HG03039 (cell line): ENCODE measurements around the gene ATP2A1.

Source experiments
- ATAC-seq: cut with Tn5 transposase; IDR thresholded peaks from one replicate; pipeline ENCODE4 v1.9.1; 2021; ENCODE audit warnings: mild to moderate bottlenecking, moderate library complexity; ENCODE audit not compliant: unreplicated experiment

Gene ATP2A1

DNA sequence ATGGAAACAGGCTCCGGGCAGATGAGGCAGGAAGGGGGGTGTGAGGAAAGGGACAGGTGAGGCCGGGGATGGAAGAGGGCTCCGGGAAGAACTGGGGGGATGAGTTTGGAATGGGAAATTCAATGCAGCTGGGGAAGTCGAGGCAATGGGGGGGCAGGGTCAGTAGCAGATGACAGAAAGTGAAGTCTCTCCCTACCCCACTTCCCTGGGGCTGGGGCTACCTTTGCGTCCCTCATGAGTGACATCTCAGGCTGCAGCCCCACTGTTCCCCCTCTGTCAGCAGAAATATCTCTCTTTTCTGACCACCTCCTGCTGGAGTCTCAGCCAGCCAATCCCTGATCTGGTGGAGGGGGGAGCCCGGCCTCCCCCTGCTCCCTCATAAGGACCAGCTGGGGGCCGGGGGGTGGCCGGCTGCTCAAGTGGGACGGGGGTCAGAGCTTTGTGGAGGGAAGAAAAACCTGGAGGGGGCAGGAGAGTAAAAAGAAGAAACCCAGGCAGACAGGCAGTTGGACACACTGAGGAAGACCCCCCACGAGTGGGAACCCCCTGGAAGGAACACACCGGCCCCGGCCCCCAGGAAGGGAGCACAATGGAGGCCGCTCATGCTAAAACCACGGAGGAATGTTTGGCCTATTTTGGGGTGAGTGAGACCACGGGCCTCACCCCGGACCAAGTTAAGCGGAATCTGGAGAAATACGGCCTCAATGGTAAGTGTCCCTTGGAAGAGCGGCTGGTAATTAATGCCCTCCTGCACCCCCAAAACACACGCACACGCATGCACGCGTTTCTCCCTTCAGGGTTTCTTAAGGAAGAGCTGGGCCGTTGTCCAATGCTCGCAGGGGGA lies at the start of gene ATP2A1:
Gene ATP2A1, plus strand, starts transcription at position 406 of the 844 bp plus-strand sequence. Its CDS starts 184 bp downstream, at position 590.
- ATAC-seq, result no peak

DNA sequence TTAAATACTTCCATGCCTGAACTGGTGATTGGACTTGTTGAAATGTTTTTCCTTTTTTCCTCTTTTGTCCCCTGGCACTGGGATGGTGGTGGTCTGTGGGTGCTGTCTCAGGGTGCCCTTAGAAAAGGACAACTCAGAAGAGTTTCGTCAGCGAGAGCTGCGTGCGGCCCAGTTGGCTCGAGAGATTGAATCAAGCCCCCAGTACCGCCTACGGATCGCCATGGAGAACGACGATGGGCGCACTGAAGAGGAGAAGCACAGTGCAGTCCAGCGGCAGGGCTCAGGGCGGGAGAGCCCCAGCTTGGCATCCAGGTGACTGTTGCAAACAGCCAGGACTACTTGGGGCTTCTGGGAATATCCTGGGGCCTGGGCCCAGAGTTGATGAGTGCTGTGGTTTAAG lies 48.5 kb upstream of the ATP2A1 start:
- no peak for ATAC-seq

DNA sequence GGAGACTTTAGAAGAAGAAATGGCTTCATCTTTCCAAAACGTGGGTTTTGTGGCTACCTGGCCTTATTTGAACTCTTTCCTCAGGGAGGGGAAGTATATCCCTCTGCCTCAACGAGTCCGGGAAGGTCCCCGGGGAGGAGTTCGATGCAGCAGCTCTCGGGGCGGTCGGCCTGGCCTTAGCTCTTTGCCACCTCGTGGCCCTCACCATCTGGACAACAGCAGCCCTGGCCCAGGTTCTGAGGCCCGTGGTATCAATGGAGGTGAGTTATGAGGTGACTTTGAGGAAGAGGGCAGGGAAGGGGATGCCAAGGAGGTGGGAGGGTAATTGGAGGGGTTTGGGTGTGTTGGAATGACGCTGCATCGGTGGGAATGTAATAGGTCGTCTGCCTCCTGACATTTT lies 47.8 kb upstream of the ATP2A1 start:
- ATAC-seq, result no peak

DNA sequence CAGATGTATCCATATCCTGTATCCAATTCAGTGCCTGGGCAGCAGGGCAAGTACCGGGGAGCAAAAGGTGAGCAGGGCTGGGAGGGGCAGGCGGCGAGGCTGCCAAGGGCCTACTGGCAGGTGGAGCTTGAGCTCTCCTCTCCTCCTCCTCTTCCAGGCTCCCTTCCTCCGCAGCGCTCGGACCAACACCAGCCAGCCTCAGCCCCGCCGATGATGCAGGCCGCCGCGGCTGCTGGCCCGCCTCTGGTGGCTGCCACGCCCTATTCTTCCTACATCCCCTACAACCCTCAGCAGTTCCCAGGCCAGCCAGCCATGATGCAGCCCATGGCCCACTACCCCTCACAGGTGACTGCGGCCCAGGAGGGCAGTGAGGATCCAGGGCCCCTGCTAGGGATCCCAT lies 43.9 kb upstream of the ATP2A1 start:
- ATAC-seq, result no peak

DNA sequence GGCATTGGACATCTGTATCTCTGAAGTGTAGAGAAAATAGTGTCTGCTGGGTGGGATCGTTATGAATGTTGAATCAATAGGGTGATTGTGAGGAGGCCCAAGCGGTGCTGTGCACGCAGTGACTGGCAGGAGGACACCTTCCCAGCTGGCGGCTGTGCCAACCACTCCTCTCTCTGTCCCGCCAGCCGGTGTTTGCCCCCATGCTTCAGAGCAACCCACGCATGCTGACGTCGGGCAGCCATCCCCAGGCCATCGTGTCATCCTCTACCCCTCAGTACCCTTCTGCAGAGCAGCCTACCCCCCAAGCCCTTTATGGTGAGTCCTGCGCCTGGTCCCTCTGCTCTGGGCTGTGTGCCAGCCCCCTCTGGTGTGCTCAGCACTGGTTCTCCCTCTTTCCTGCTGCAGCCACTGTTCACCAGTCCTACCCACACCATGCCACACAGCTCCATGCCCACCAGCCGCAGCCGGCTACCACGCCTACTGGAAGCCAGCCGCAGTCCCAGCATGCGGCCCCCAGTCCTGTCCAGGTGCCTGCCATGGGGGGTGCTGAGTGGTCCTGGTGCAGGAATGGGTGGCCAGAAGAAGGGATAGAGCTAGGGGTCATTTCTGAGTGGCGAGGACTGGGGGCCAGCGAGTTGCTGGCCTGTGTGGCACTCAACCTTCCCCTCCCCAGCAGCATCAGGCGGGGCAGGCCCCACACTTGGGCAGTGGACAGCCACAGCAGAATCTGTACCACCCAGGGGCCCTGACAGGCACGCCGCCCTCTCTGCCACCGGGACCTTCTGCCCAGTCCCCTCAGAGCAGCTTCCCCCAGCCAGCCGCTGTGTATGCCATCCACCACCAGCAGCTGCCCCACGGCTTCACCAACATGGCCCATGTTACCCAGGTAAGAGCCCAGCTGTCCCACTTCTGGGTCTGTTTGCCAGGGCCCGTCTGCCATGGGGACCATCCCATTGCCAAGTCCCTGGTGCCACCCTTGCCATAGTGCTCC lies 43.1 kb upstream of the ATP2A1 start:
- no peak for ATAC-seq

DNA sequence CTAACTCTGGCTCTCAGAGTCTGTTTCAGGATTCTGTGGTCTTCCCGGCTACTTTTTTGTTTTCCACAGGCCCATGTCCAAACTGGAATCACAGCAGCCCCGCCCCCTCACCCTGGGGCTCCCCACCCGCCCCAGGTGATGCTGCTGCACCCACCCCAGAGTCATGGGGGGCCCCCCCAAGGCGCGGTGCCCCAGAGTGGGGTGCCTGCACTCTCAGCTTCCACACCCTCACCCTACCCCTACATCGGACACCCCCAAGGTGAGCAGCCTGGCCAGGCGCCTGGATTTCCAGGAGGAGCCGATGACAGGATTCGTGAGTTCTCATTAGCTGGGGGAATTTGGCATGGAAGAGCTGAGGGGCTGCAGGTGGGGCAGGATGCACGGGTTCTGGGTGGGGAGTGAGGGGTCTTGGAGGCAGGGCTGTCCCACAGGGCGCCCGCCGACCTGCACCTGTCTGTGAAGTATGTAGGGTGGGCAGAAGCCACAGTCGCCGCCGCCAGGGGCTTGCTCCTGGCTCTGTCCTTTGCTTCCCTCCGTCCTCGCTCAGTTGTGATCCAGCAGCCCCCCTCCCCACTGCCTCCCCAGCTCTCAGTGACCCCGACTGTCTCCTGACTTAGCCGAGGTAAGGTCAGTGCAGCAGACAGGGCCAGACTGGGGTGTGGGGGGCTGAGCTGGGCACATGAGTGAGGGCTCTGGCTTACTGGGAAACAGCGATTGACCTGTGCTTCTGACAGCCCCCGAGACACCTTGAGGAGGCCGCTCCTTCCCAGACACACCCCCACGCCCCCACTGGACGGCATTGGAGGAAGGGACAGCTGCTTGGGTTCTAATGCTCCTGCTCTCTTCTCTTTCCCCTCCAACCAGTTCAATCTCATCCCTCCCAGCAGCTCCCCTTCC lies 42.2 kb upstream of the ATP2A1 start:
- no peak for ATAC-seq

DNA sequence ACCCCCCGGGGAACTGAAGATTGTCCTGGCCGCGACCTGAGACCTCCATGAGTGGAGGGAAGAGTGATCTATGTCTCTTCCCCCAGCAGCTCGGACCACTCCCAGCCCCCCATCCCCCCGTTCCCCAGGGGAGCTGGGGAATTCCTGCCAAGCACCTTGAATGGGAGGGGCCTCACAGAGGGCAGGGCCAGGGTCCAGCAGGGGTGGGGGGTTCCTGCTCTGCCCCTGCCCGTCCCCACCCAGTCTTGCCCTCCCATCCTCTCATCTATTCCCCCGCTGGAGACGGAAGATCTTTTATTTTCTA lies 41.6 kb upstream of the ATP2A1 start:
- no peak for ATAC-seq

DNA sequence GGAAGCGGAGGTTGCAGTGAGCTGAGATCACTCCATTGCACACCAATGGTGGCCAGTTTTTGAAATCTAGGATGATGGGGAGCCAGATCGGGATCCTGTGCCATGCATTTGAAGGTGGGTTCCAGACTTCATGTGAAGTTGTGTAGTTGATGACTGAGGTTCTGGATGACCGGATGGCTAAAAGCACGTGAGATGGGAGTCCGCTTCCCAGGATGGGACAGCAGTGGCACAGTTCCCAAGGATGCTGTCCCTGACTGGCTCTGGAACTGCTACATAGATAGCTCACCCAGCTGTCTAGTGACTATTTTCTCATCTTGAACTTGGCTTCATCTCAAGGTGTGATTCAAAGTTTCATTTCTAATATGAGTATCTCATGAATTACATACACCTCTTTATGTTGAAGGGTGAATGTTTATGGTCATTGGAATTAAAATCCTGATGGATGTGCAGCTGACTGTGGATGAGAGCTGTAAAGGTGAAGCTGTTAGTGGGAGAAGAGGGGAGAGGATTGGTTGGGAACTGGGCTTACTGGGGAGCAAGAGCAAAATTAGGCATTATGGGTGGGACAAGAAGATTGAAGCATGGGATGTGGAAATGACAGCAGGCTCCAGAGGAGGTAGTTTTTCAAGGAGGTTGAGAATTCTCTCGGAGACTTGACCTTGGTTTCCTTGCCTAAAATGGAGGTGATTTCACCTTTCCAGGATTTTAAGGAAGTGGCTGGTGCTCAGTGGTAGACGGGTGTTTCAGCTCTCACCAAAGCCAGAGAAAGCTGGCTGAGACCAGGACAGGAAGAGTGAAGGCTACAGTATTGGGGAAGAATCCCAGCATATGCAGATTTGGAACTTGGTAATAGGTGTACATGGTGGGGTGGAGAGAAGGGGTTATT lies 40.4 kb upstream of the ATP2A1 start:
- no peak for ATAC-seq

DNA sequence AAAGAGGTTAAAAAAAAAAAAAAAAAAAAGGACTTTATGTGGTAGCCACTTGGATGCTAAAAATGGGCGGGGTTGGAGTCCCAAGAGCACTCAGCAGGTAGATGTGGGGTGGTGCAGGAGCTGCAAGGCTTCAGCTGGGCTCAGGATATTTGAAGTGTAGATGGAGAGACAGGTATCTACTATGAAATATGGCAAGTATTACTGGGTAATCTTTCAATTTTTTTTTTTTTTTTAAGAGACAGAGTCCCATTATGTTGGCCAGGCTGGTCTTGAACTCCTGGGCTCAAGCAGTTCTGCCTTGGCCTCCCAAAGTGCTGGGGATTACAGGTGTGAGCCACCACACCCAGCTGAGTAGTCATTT lies 39.8 kb upstream of the ATP2A1 start:
- no peak for ATAC-seq

DNA sequence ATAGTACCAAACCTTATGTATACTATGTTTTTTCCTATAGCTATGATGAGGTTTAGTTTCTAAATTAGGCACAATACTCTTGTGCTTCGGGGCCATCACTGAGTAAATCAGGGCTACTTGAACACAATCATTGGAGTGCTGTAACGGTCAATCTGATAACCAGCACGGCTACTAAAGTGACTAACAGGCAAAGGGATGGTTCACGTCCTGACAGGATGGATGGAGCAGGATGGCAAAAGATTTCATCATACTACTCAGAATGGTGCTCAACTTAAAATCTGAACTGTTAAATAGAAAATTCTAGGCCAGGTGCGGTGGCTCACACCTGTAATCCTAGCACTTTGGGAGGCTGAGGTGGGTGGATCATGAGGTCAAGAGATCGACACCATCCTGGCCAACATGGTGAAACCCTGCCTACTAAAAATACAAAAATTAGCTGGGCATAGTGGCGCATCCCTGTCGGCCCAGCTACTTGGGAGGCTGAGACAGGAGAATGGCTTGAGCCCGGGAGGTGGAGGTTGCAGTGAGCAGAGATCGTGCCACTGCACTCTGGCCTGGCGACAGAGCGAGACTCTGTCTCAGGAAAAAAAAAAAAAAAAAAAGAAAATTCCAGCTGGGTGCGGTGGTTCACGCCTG lies 39.2 kb upstream of the ATP2A1 start:
- no peak for ATAC-seq

DNA sequence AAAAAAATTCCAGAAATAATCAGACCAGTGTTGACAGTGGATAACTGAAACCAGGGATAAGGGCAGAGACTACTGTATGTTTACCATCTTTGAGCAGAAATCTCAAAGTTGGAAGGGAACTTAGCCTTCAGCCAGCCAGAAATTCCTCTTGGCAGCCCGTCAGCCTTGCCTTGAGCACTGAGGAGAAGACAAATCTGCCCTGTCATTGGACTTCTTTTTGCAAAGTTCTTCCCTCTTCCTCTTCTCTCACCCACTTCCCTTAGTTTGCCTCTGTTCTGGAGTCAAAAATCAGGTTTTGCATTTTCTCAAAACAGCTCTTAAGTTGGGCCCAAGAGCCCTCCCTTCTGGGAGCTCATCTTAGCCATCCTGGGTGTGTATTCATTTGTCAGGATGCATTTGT lies 38.4 kb upstream of the ATP2A1 start:
- no peak for ATAC-seq

DNA sequence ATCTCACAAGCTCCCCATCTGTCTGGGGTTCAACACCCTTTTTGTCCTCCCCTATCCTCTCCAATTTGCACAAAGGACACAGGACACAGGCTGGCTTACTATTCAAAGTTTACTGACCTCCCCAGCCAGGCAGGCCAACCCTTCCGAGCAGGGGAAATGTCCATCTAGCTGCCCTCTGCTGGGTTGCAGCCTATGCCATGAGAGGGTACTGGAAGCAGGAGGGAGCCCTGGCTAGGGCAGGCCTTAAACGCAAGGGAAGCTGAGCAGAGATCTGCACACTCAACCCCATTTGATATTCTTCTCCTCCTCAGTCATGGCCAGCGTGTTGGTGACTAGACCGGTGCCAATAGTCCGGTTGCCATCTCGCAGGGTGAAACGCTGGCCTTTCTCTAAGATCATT lies 35.6 kb upstream of the ATP2A1 start:
- ATAC-seq, result no peak

DNA sequence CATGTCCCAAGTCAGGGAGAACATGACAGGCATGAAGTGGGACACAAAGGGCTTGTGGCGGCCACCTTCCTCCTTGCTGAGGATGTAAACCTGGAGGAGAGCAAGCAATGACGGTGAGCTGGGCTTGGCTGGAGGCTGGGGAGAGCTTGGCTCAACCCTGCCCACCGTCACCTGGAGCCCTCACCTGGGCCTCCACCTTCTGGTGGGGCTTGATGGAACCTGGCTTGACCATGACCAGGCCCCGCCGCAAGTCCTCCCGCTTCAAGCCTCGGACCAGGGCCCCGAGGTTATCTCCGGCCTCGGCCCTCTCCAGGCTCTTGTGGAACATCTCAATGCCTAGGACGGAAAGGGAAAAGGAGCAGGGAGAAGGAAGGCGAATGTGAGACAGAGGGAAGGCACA lies 34.5 kb upstream of the ATP2A1 start:
- no peak for ATAC-seq

DNA sequence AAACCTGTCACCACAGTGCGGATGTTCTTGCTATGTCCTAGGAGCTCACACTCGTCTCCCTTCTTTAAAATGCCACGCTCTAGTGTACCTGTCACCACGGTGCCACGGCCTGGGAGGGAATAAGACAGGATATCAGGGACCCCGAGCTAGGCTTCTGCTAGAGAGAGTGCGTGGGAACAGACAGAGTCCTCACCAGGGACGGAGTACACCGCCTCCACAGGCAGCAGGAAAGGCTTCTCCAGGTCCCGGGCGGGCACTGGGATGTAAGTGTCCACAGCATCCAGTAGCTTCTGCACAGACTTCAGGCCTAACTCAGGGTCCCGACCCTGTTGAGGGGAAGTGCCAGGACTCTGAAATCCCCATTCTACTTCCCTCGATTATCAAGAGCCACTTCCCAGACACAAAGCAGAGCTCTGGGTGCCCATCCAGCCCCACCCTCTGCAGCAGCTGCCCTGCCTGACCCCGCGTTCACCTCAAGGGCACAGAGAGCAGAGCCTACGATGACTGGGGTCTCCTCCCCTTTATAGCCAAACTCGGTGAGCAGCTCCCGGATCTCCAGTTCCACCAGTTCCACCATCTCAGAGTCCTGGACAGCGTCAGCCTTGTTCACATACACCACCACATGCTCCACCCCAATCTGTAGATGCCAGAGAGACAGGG lies 33.9 kb upstream of the ATP2A1 start:
- ATAC-seq, result no peak

DNA sequence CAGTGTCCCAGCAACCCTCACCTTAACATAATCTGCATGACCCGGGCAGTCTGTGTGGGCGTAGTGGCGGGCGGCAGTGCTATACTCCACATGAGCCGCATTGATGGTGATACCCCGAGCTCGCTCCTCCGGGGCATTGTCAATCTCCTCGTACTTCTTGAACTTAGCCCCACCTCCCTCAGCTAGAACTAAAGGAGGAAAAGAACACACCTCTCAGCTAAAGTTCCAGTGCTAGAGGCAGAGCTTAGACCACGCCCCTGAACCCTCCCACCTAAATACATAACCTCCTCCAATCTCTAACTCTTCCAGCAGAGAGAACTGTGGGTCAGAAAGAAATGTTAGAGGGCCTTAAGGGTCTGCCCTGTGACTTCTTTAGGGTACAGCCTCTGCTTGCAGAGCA lies 33.0 kb upstream of the ATP2A1 start:
- no peak for ATAC-seq

DNA sequence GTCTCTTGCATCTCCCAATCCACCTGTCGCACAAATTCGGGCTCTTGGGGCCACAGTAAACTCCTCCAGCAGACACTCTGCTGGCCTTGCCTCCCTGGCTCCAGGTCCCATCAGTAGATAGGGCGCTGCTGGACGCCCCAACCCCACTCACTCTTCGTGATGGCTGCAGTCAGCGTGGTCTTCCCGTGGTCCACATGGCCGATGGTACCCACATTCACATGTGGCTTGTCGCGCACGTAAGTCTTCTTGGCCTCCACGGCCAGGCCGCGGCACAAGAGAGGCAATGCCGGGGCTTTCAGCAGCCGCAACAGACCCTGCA lies 32.6 kb upstream of the ATP2A1 start:
- ATAC-seq, result no peak

DNA sequence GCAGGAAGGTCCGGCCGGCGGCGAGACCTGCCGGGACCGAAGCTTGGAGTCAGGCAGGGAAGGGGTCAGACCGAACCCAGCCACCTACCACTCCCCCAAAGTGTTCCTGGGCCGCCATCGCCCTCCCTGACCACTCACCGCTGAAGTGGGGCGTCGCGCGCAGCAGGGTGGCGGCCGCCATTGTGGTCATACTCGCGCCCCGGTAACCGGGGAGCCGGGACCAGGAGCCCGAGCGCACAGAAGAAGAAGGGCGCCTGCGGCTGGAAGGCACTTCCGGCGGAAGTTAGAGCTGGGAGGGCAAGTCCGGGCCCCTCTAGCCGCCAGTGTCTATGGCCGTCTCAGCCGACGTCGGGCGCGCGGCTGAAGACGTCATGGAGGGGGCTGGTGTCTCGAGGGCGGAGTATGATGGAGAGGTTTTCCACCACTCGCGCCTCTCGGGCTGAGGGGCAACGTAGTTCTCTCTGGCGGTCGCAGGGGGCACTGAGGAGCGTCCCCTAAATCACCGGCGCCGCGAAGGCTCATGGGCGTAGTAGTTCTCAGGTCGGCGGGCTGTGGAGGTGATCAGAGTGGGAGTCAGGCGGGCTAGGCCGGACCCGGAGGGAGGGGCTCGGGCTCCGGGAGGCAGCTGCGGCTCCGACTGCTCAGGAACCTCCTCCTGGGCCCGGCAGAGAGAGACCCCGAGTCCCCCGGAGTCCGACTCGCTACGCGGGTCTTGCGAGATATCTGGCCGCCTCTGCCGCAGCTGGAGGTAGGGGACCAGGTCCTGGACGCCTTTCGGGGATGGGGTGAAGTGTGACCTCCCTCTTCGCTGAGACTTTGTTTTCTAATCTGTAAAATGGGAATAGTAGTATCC lies 32.0 kb upstream of the ATP2A1 start, which contains the start of gene TUFM:
Gene TUFM, minus strand, starts transcription at position 269 of the 853 bp plus-strand sequence. Its CDS starts 79 bp downstream, at position 190.
- ATAC-seq, result peak; percentile 84

DNA sequence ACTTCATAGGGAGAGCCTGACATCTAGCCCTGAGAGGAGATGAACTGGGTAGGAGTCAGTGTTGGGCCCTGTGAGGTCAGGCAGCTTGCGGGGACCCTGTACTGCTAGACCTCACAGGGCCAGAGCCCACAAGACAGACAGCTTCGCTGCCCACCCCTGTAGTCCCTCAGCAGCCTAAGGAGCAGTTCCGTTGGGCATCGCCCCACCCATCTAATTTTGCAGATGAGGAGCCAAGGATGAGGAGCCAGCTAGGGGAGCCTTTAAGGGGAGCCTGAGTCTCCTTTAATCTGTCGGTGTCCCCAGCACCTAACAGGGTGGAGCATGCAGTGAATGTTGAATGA lies 31.4 kb upstream of the ATP2A1 start:
- no peak for ATAC-seq
